HepG2 (cell line): Measurements from ENCODE around the gene PLD6.

Source experiments
- CEBPB ChIP-seq: IDR thresholded peaks from 2 replicates; pipeline ENCODE4 v1.6.1; 2011; ENCODE audit warnings: low read depth, low read length, improper control_type of control experiment, borderline replicate concordance
- EP300 ChIP-seq, 3 experiments: sonication (generic) in 1 of 3; formaldehyde crosslinking in 1 of 3; IDR thresholded peaks; 2 replicates each; pipeline versions ENCODE4 v1.5.1 to v1.6.1; 2011 to 2020; ENCODE audit warnings: low read depth in 2 of 3, low read length in 2 of 3, borderline replicate concordance in 1 of 3, improper control_type of control experiment in 1 of 3, mild to moderate bottlenecking in 1 of 3, missing genetic modification reagents in 1 of 3, moderate library complexity in 1 of 3
- MLLT10 ChIP-seq: sonication (generic); formaldehyde crosslinking; IDR thresholded peaks from 2 replicates; pipeline ENCODE4 v1.4.0; 2020; ENCODE audit warnings: missing genetic modification reagents
- NFIC ChIP-seq: IDR thresholded peaks from 2 replicates; pipeline ENCODE4 v1.6.1; 2012; ENCODE audit warnings: mild to moderate bottlenecking, low read length, inconsistent platforms
- NR3C1 ChIP-seq: sonication (generic); formaldehyde crosslinking; IDR thresholded peaks from 2 replicates; pipeline ENCODE4 v1.4.0; 2020; ENCODE audit warnings: missing genetic modification reagents
- PHB2 ChIP-seq: fragments of 450-650 bp; IDR thresholded peaks from 2 replicates; pipeline ENCODE4 v1.6.1; 2018; ENCODE audit not compliant: partially characterized antibody
- PRMT3 ChIP-seq: sonication (generic); formaldehyde crosslinking; IDR thresholded peaks from 2 replicates; pipeline ENCODE4 v1.8.1; 2022; ENCODE audit warnings: low read depth, mild to moderate bottlenecking, moderate library complexity, missing genetic modification reagents, borderline replicate concordance
- ZKSCAN8 ChIP-seq: IDR thresholded peaks from 2 replicates; pipeline ENCODE4 v1.6.1; 2016; ENCODE audit warnings: borderline replicate concordance, missing genetic modification reagents, missing compliant biosample characterization
- ZNF264 ChIP-seq: sonication (generic); formaldehyde crosslinking; IDR thresholded peaks from 2 replicates; pipeline ENCODE4 v1.4.0; 2020; ENCODE audit warnings: missing genetic modification reagents
- TF ChIP-seq, protein P1 (sequence below): sonication (generic); formaldehyde crosslinking; IDR thresholded peaks from 2 replicates; pipeline ENCODE4 v1.5.1; 2020; ENCODE audit warnings: mild to moderate bottlenecking, missing genetic modification reagents, borderline replicate concordance
- TF ChIP-seq, protein P2 (sequence below): sonication (generic); formaldehyde crosslinking; IDR thresholded peaks from 2 replicates; pipeline ENCODE4 v1.8.0; 2023; ENCODE audit warnings: mild to moderate bottlenecking, missing genetic modification reagents
- TF ChIP-seq, protein P3 (sequence below): sonication (generic); formaldehyde crosslinking; IDR thresholded peaks from 2 replicates; pipeline ENCODE4 v1.5.0; 2020; ENCODE audit warnings: missing genetic modification reagents
- TF ChIP-seq, protein P4 (sequence below): sonication (generic); formaldehyde crosslinking; IDR thresholded peaks from 2 replicates; pipeline ENCODE4 v1.5.0; 2020; ENCODE audit warnings: mild to moderate bottlenecking, missing genetic modification reagents, moderate library complexity

DNA sequence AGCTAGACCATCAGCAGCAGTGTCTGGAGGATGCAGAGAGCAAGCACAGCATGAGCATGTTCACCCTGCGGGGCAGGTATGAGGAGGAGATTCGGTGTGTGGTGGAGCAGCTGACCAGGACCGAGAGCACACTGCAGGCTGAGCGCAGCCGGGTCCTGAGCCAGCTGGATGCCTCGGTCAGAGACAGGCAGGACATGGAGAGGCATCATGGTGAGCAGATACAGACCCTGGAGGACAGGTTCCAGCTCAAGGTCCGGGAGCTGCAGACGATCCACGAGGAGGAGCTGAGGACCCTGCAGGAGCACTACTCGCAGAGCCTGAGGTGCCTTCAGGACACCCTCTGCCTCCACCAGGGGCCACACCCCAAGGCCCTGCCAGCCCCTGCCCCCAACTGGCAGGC lies 38.8 kb downstream of the PLD6 start:
- TF ChIP-seq, protein P1, sequence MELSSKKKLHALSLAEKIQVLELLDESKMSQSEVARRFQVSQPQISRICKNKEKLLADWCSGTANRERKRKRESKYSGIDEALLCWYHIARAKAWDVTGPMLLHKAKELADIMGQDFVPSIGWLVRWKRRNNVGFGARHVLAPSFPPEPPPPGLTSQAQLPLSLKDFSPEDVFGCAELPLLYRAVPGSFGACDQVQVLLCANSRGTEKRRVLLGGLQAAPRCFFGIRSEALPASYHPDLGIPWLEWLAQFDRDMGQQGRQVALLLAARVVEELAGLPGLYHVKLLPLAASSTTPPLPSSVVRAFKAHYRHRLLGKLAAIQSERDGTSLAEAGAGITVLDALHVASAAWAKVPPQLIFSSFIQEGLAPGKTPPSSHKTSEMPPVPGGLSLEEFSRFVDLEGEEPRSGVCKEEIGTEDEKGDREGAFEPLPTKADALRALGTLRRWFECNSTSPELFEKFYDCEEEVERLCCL (CRISPR knock-in tag), result no peak
- TF ChIP-seq EP300 (IDR thresholded peaks at IDR 0.05; ENCODE audit: low read depth in 2 of 2, low read length in 2 of 2), result no peak
- TF ChIP-seq EP300 (CRISPR knock-in tag; IDR thresholded peaks at IDR 0.05; ENCODE audit: borderline replicate concordance), result no peak
- no peak for TF ChIP-seq ZKSCAN8 (CRISPR knock-in tag)
- no peak for TF ChIP-seq NFIC
- no peak for TF ChIP-seq NR3C1 (CRISPR knock-in tag)
- TF ChIP-seq PRMT3 (CRISPR knock-in tag), result no peak
- TF ChIP-seq MLLT10 (CRISPR knock-in tag), result no peak
- TF ChIP-seq, protein P2, sequence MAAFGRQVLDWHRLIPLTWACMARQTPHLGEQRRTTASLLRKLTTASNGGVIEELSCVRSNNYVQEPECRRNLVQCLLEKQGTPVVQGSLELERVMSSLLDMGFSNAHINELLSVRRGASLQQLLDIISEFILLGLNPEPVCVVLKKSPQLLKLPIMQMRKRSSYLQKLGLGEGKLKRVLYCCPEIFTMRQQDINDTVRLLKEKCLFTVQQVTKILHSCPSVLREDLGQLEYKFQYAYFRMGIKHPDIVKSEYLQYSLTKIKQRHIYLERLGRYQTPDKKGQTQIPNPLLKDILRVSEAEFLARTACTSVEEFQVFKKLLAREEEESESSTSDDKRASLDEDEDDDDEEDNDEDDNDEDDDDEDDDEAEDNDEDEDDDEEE, result no peak
- no peak for TF ChIP-seq PHB2
- TF ChIP-seq, protein P3, sequence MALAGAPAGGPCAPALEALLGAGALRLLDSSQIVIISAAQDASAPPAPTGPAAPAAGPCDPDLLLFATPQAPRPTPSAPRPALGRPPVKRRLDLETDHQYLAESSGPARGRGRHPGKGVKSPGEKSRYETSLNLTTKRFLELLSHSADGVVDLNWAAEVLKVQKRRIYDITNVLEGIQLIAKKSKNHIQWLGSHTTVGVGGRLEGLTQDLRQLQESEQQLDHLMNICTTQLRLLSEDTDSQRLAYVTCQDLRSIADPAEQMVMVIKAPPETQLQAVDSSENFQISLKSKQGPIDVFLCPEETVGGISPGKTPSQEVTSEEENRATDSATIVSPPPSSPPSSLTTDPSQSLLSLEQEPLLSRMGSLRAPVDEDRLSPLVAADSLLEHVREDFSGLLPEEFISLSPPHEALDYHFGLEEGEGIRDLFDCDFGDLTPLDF (CRISPR knock-in tag), result no peak
- TF ChIP-seq, protein P4, sequence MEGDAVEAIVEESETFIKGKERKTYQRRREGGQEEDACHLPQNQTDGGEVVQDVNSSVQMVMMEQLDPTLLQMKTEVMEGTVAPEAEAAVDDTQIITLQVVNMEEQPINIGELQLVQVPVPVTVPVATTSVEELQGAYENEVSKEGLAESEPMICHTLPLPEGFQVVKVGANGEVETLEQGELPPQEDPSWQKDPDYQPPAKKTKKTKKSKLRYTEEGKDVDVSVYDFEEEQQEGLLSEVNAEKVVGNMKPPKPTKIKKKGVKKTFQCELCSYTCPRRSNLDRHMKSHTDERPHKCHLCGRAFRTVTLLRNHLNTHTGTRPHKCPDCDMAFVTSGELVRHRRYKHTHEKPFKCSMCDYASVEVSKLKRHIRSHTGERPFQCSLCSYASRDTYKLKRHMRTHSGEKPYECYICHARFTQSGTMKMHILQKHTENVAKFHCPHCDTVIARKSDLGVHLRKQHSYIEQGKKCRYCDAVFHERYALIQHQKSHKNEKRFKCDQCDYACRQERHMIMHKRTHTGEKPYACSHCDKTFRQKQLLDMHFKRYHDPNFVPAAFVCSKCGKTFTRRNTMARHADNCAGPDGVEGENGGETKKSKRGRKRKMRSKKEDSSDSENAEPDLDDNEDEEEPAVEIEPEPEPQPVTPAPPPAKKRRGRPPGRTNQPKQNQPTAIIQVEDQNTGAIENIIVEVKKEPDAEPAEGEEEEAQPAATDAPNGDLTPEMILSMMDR (CRISPR knock-in tag), result no peak
- no peak for TF ChIP-seq ZNF264 (CRISPR knock-in tag)
- TF ChIP-seq CEBPB, result no peak
